Sciatic nerve (tissue), 2 donors: ENCODE results near the gene GPR84. TPM values are rescaled to one million over a fixed set of nuclear protein-coding genes. Genes with fewer than 3 reads are reported as not detected.
A peak's percentile ranks its signal among the peaks of the same experiment; 100 is the strongest.
"Not testable (repeated sequence)": the region's sequence is repeated elsewhere in the genome, so short reads cannot be mapped to it uniquely, and the experiment has no call there.

Source experiments
- ATAC-seq: fragments of 200-7000 bp; cut with Tn5 transposase; one replicate; pipeline ENCODE4 v1.9.1; 2020; ENCODE audit warnings: mild to moderate bottlenecking, moderate library complexity
- DNase-seq: peaks from one replicate; pipeline ENCODE4 v3.0.0-alpha.2; 2020; ENCODE audit warnings: low spot score
- intact Hi-C: fragments of 100-400 bp; cut with DNase I; formaldehyde crosslinking; loops from one replicate; pipeline ENCODE4 v1.14.2; 2022
- total RNA-seq: library from RNA; stranded (reverse); fragmentation: NEBNext Ultra II Directional; extraction: Animal tissue kit (Norgen Biotek cat#: 25700); gene quantifications from one replicate; pipeline ENCODE4 v1.2.1, GENCODE V29; 2021
- donor health status: DM: no; HTN: no; CAD: no.
- donor health status: DM: no; HTN: no; CAD: no.

The GPR84 gene
- total RNA-seq, 1 donor from 2014 or later, result 0.53 TPM

- intact Hi-C loops, result loop anchor here (5.0 kb wide), 1 partner anchor 138 kb away; no protein-coding TSS in a partner anchor
- no peak for DNase-seq
- no peak for ATAC-seq
These were observed 4.4 kb downstream of the GPR84 start for GRCh38 chr12:54359762-54360351.

- DNase-seq, result peak; percentile 97
- intact Hi-C loops, result no loop called here
- peak; percentile 96 for ATAC-seq
These were observed 5.1 kb downstream of the GPR84 start for GRCh38 chr12:54358945-54359761.

DNA sequence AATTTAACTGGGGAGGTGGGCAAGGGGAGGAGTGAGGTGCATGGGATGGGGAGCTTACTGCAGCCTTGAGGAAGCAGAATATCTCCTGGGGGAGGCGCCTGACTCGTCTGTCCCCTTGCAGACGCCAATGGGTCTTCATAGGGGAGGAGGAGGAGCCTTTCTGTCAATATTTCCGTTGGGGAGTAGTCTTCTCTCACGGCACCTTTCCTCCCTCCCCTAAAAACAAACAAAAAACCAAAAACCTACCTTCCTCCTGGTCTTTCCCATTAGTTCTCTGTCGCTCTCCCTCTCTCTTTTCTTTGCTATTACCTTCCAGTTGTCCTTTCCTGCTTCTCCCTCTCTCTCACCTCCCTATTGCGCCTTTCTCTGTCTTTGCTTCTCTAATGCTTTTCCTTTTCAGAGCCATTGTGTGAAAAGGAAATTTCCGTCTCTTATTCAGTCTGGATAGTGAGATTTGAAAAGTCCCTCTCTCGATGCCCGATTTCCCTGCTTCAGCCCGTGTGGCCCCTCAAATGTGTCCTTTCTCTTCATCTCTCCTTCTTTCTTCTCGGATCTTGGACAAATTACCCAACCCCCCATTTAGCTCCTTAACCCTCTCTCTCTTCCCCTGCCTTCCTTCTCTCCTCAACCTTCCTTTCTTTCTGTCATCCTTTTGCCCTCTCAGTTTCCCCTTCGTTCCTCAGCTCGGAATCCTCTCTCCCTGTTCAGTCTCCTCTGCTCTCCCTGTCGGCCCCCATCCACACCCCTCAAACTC is 5.9 kb downstream of the GPR84 start:
- ATAC-seq, result no peak
- no peak for DNase-seq
- intact Hi-C loops, result no loop called here

GRCh38 chr12:54357506-54358190 is 6.6 kb downstream of the GPR84 start:
- intact Hi-C loops, result no loop called here
- DNase-seq, result no peak
- no peak for ATAC-seq

- intact Hi-C loops, result no loop called here
- DNase-seq (no peak), ATAC-seq (no peak)
These were observed 7.3 kb downstream of the GPR84 start for GRCh38 chr12:54356951-54357356.

DNA sequence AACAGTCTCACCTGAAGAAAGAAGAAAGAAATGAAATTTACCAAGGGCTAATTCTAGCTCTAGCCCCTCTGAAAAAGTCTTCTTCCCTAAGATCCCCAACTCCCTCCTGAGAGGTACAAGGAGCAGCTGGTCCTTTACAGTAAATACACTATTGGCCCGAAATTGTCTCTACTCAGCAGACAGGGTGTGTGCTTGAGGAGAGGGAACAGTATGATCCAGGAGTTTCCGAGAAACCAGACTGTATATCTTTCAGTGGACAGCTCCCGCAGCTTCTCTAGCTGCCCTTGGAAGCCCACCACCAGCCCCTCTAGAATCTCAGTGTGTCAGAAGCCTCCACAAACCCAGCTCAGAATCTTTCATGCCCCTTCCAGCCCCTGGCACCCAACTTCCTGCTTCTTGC is 8.1 kb downstream of the GPR84 start:
- ATAC-seq (no peak), DNase-seq (no peak)
- intact Hi-C loops, result no loop called here

DNA sequence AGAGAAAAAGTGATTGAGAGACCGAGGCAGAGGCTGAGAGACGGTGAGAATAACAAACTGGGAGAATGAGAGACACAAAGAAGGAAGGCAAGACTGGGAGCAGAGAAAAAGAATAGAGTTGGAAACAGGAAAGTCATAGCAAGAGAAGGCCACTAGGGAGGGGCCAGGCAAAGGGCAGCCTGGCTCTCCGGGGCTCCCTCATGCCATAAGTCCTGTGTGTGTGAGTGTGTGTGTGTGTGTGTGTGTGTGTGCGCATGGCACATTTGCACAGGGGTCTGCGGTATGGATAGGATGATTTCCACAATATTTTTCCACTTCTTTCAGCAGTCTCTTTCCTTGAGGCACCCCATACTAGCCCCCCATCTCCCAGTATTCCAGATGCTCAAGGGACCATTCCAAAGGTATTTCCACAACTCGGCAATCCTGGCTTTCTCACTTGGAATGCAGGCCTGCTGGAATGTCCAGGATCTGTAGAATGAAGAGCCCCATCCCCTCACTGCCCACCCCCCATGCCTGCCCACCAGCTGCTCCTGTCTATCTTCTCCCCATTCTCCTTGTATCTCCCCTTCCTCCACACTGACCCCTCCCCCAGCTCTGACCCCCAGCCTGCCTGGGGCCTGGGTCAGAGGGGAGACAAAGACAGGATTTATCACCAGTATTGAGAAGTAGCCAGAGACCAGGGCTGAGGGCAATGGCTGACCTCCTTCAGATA is 9.0 kb downstream of the GPR84 start:
- DNase-seq (no peak), ATAC-seq (no peak)
- intact Hi-C loops, result no loop called here

DNA sequence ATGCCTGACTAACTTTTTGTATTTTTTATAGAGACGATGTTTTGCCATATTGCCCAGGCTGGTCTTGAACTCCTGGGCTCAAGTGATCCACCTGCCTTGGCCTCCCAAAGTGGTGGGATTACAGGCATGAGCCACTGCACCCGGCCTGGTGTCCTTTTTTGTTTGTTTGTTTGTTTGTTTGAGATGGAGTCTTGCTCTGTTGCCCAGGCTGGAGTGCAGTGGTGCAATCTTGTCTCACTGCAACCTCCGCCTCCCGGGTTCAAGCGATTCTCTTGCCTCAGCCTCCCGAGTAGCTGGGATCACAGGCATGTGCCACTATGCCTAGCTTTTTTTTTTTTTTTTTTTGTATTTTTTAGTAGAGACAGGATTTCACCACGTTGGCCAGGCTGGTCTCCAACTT is 10.0 kb downstream of the GPR84 start:
- DNase-seq, ATAC-seq, intact Hi-C loops: not testable (repeated sequence)

GRCh38 chr12:54352891-54353874 is 11.1 kb downstream of the GPR84 start:
- no peak for DNase-seq
- peak; percentile 73 for ATAC-seq
- intact Hi-C loops, result no loop called here

DNA sequence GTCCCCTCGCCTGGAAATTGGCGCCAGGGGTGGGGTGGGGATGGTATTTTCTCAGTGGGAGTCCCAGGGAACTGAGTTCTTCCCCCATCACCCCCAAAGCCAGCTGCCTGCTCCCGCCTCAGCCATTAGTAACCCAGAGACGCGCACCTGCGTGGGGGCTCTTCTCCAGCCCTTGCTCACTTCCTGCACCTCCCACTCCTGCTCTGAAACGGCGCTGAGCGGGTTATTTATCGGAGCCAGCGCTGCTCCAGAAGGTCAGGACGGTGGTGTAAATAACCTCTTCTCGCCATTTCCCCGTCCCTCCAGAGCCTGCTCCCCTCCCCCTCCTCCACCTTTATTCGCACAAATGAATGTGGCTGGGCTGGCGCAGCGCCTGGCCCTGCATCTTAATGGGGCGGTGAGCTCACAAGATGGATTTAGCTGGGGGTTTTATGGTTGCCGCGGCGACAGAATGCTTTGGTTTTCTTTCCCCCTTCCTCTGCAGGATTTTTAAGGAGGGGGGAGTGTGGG is 12.2 kb downstream of the GPR84 start:
- DNase-seq, result no peak
- peak; percentile 52 for ATAC-seq
- intact Hi-C loops, result no loop called here

- ATAC-seq, result no peak
- intact Hi-C loops, result no loop called here
- DNase-seq, result no peak
These were observed 12.9 kb downstream of the GPR84 start for GRCh38 chr12:54351341-54351740.

GRCh38 chr12:54350743-54351142 is 13.5 kb downstream of the GPR84 start:
- ATAC-seq (no peak), DNase-seq (no peak)
- intact Hi-C loops, result no loop called here

- DNase-seq (no peak), ATAC-seq (no peak)
- intact Hi-C loops, result loop anchor here (10.0 kb wide), 1 partner anchor 55 kb away; no protein-coding TSS in a partner anchor
These were observed 14.6 kb downstream of the GPR84 start for GRCh38 chr12:54349679-54350078.

- ATAC-seq, result no peak
- DNase-seq, result no peak
- intact Hi-C loops, result loop anchor here (10.0 kb wide), 1 partner anchor 54 kb away; no protein-coding TSS in a partner anchor
These were observed 15.2 kb downstream of the GPR84 start for GRCh38 chr12:54349036-54349435.

- ATAC-seq, result no peak
- intact Hi-C loops, result loop anchor here (10.0 kb wide), 1 partner anchor 47 kb away; no protein-coding TSS in a partner anchor
- DNase-seq, result no peak
These were observed 22.6 kb downstream of the GPR84 start for GRCh38 chr12:54341378-54342300.

- ATAC-seq (no peak), DNase-seq (no peak)
- intact Hi-C loops, result loop anchor here (10.0 kb wide), 1 partner anchor 46 kb away; no protein-coding TSS in a partner anchor
These were observed 23.4 kb downstream of the GPR84 start for GRCh38 chr12:54340846-54341245.
